ENCODE measurements around the gene NRXN3. TPM values are rescaled to one million over a fixed set of nuclear protein-coding genes. Genes with fewer than 3 reads are reported as not detected.
"Not testable (repeated sequence)": the region's sequence is repeated elsewhere in the genome, so short reads cannot be mapped to it uniquely, and the experiment has no call there.

NRXN3 gene
- total and polyA plus RNA-seq, 2 experiments from 2014 or later: 0.08 to 0.11 TPM

DNA sequence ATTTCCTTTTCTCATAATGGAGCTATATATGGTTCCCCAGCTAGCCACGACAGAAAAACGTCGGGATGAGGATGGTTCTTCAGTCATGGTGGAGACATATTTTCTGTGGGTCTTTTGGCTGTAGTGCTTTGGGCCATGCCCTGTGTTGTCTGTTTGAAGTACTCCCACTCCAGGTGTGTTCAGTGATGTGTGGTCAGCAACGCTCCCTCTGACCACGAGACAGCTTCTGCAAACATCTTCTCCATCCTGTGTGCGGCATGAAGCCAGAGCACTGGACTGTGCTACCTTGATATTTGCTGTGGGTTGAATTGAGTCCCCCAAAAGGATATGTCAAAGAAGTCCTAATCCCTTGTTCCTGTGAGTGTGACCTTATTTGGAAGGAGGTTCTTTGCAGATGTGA lies 931.2 kb downstream of the NRXN3 start:
- H3K4me2 ChIP-seq (ENCODE audit: unreplicated experiment): no peak overlapping the region
- no peak overlapping the region for H2AFZ ChIP-seq
- TF ChIP-seq EZH2phosphoT487 (IDR thresholded peaks at IDR 0.05; ENCODE audit: insufficient read depth, low read depth) (no peak), EZH2 (IDR thresholded peaks at IDR 0.05; ENCODE audit: insufficient read depth, poor library complexity, severe bottlenecking) (no peak)
- DNase-seq: no peak
- H3K79me2 ChIP-seq (ENCODE audit: insufficient read depth): no peaks in the 10 kb centered on the region
- no peak overlapping the region for H3K9ac ChIP-seq
- no peak overlapping the region for H3K27ac ChIP-seq
- H3F3A ChIP-seq (ENCODE audit: insufficient read depth): no peaks in the 10 kb centered on the region
- H3K27me3 ChIP-seq (replicated peaks; ENCODE audit: insufficient read depth): no peaks in the 10 kb centered on the region
- in situ Hi-C loops (cut with MboI): no loop called here
- H3K4me1 ChIP-seq (ENCODE audit: insufficient read depth): no peaks in the 10 kb centered on the region
- no peak overlapping the region for H3K4me3 ChIP-seq
- H4K20me1 ChIP-seq (ENCODE audit: insufficient read depth): no peaks in the 10 kb centered on the region
- no peaks in the 10 kb centered on the region for H3K9me3 ChIP-seq (ENCODE audit: low read depth)
- no peaks in the 10 kb centered on the region for H3K36me3 ChIP-seq (ENCODE audit: low read depth)
- no peaks in the 10 kb centered on the region for H3K9me2 ChIP-seq (ENCODE audit: insufficient read depth)
- WGBS, 2 experiments (ENCODE audit: low coverage in 1 of 2, low lambda C conversion rate in 2 of 2, missing lambda C conversion rate in 2 of 2): 27 to 31% methylated on average over 6 of the region's 6 CpGs

DNA sequence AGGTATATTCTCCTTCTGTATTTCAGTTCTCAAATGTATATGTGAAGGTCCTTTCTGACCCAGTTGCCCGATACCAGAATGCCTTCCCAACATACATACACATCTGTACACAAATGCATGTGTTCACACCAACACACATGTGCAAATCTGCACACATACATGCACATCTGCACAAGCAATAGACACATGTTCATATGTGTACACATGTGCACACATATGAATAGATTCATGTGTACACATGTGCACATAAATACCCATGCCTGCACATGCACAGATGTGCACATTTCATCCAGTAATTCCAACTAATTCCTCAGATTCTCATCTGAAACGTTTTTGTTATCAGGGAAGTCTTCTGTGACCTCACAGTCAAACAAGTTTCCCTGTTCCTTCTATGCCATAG lies 933.6 kb downstream of the NRXN3 start:
- in situ Hi-C loops (cut with MboI): no loop called here
- no peak overlapping the region for H3K9ac ChIP-seq
- no peak for DNase-seq
- no peaks in the 10 kb centered on the region for H3K36me3 ChIP-seq (ENCODE audit: low read depth)
- no peaks in the 10 kb centered on the region for H3F3A ChIP-seq (ENCODE audit: insufficient read depth)
- 22 to 29% methylated on average over 2 of the region's 2 CpGs for WGBS, 2 experiments (ENCODE audit: low coverage in 1 of 2, low lambda C conversion rate in 2 of 2, missing lambda C conversion rate in 2 of 2)
- no peaks in the 10 kb centered on the region for H3K9me3 ChIP-seq (ENCODE audit: low read depth)
- no peak overlapping the region for H3K27ac ChIP-seq
- no peak overlapping the region for H3K4me3 ChIP-seq
- H2AFZ ChIP-seq: no peak overlapping the region
- TF ChIP-seq EZH2phosphoT487 (IDR thresholded peaks at IDR 0.05; ENCODE audit: insufficient read depth, low read depth): no peak
- TF ChIP-seq EZH2 (IDR thresholded peaks at IDR 0.05; ENCODE audit: insufficient read depth, poor library complexity, severe bottlenecking): no peak
- H3K79me2 ChIP-seq (ENCODE audit: insufficient read depth): no peaks in the 10 kb centered on the region
- no peaks in the 10 kb centered on the region for H3K4me1 ChIP-seq (ENCODE audit: insufficient read depth)
- no peaks in the 10 kb centered on the region for H4K20me1 ChIP-seq (ENCODE audit: insufficient read depth)
- no peak overlapping the region for H3K4me2 ChIP-seq (ENCODE audit: unreplicated experiment)
- H3K9me2 ChIP-seq (ENCODE audit: insufficient read depth): 0 out of 2 replicates have a peak, but pooled peaks cover 5% of the 10 kb centered on the region
- no peaks in the 10 kb centered on the region for H3K27me3 ChIP-seq (replicated peaks; ENCODE audit: insufficient read depth)

DNA sequence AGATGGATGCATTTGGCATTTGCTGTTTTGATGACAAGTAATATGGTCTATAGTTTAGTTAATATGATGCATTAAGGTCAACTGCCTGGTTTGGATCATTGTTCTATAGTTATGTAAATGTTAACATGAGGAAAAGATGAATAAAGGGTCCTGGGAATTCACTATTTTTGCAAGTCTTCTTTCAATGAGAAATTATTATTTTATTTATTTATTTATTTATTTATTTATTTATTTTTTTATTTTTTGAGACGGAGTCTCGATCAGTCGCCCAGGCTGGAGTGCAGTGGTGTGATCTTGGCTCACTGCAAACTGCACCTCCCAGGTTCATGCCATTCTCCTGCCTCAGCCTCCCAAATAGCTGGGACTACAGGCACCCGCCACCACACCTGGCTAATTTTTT lies 940.4 kb downstream of the NRXN3 start:
- H3K79me2 ChIP-seq (ENCODE audit: insufficient read depth); H2AFZ ChIP-seq; H3K4me3 ChIP-seq; H3K4me2 ChIP-seq (ENCODE audit: unreplicated experiment); in situ Hi-C loops (cut with MboI); H3K9me3 ChIP-seq (ENCODE audit: low read depth); H4K20me1 ChIP-seq (ENCODE audit: insufficient read depth); H3F3A ChIP-seq (ENCODE audit: insufficient read depth); H3K9me2 ChIP-seq (ENCODE audit: insufficient read depth); DNase-seq; H3K4me1 ChIP-seq (ENCODE audit: insufficient read depth); H3K9ac ChIP-seq; H3K36me3 ChIP-seq (ENCODE audit: low read depth); H3K27ac ChIP-seq; H3K27me3 ChIP-seq (replicated peaks; ENCODE audit: insufficient read depth): not testable (repeated sequence)
- WGBS, 2 experiments (ENCODE audit: low coverage in 1 of 2, low lambda C conversion rate in 2 of 2, missing lambda C conversion rate in 2 of 2): 19 to 38% methylated on average over 4 of the region's 4 CpGs

DNA sequence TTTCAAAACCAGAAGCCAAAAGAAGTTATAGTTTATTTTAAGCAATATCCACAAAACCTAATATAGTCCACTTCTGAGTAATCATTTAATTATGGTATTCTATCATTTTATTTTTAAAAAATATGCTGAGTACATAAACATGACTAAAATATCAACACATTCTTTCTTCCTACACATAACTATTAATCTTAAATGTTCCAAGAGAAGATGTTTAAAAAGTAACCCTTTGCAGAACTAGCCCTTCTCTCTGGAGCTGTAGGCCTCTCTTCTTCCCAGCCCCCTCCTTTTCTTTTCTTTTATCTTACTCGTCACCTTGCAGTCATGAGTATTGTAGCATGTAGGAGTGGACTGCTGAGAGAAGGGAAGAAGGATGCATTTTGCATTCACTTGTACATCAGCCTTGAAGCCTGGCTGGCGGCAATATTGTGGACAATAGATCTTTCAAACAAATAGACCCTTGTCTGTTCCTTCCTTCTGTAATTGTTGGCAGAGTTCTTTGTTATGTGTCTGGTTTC lies 941.9 kb downstream of the NRXN3 start:
- Histone ChIP-seq H3K4me3 (no peak overlapping the region), H3K36me3 (ENCODE audit: low read depth) (no peaks in the 10 kb centered on the region), H3K27ac (no peak overlapping the region), H3K9ac (no peak overlapping the region), H3F3A (ENCODE audit: insufficient read depth) (no peaks in the 10 kb centered on the region), H4K20me1 (ENCODE audit: insufficient read depth) (no peaks in the 10 kb centered on the region), H3K4me2 (ENCODE audit: unreplicated experiment) (no peak overlapping the region), H3K9me3 (ENCODE audit: low read depth) (no peaks in the 10 kb centered on the region), H3K4me1 (ENCODE audit: insufficient read depth) (no peaks in the 10 kb centered on the region), H3K9me2 (ENCODE audit: insufficient read depth) (0 out of 2 replicates have a peak, but pooled peaks cover 5% of the 10 kb centered on the region), H3K27me3 (replicated peaks; ENCODE audit: insufficient read depth) (no peaks in the 10 kb centered on the region), H2AFZ (no peak overlapping the region), H3K79me2 (ENCODE audit: insufficient read depth) (no peaks in the 10 kb centered on the region)
- TF ChIP-seq EZH2 (IDR thresholded peaks at IDR 0.05; ENCODE audit: insufficient read depth, poor library complexity, severe bottlenecking) (no peak), EZH2phosphoT487 (IDR thresholded peaks at IDR 0.05; ENCODE audit: insufficient read depth, low read depth) (no peak)
- peak; percentile 3 for DNase-seq
- 0 to 2% methylated on average over 2 of the region's 2 CpGs for WGBS, 2 experiments (ENCODE audit: low coverage in 1 of 2, low lambda C conversion rate in 2 of 2, missing lambda C conversion rate in 2 of 2)
- in situ Hi-C loops (cut with MboI): no loop called here

DNA sequence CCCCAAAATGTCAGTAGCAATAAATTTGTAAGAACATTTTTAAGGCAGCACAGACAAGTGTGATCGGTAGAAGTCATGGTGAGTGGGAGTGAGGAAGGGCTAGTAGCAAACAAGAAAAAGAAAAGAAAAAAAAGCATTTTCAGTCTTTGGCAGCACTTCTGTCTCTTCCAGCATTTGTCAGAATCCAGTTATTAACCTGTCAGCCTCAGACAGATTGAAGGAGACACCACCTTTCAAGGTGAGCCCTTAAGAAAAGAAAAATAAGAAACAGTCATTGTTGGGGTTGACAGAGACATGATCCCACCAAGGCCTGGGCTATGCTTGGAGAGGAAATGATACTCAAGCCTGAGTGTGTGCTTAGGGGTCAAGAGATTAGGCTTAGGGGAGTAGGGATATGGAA lies 947.4 kb downstream of the NRXN3 start:
- Histone ChIP-seq H3K4me1 (ENCODE audit: insufficient read depth) (no peaks in the 10 kb centered on the region), H3K9ac (no peak overlapping the region), H3K79me2 (ENCODE audit: insufficient read depth) (no peaks in the 10 kb centered on the region), H3K27ac (no peak overlapping the region), H3K9me3 (ENCODE audit: low read depth) (no peaks in the 10 kb centered on the region), H3K4me3 (no peak overlapping the region), H3F3A (ENCODE audit: insufficient read depth) (no peaks in the 10 kb centered on the region), H3K36me3 (ENCODE audit: low read depth) (no peaks in the 10 kb centered on the region), H3K27me3 (replicated peaks; ENCODE audit: insufficient read depth) (no peaks in the 10 kb centered on the region), H3K9me2 (ENCODE audit: insufficient read depth) (no peaks in the 10 kb centered on the region), H4K20me1 (ENCODE audit: insufficient read depth) (no peaks in the 10 kb centered on the region), H2AFZ (no peak overlapping the region), H3K4me2 (ENCODE audit: unreplicated experiment) (no peak overlapping the region)
- WGBS, 2 experiments (ENCODE audit: low coverage in 1 of 2, low lambda C conversion rate in 2 of 2, missing lambda C conversion rate in 2 of 2): 53% methylated on average over 1 of the region's 1 CpG
- in situ Hi-C loops (cut with MboI): no loop called here
- no peak for TF ChIP-seq EZH2phosphoT487 (IDR thresholded peaks at IDR 0.05; ENCODE audit: insufficient read depth, low read depth)
- no peak for TF ChIP-seq EZH2 (IDR thresholded peaks at IDR 0.05; ENCODE audit: insufficient read depth, poor library complexity, severe bottlenecking)
- DNase-seq: no peak
